NCI-H146 (cell line): ENCODE results near the gene ARHGEF3.
A peak's percentile ranks its signal among the peaks of the same experiment; 100 is the strongest.

Experiments used
- DNase-seq: peaks from one replicate; lab custom pipeline; 2025; lab: John Stamatoyannopoulos, UW

ARHGEF3 gene

DNA sequence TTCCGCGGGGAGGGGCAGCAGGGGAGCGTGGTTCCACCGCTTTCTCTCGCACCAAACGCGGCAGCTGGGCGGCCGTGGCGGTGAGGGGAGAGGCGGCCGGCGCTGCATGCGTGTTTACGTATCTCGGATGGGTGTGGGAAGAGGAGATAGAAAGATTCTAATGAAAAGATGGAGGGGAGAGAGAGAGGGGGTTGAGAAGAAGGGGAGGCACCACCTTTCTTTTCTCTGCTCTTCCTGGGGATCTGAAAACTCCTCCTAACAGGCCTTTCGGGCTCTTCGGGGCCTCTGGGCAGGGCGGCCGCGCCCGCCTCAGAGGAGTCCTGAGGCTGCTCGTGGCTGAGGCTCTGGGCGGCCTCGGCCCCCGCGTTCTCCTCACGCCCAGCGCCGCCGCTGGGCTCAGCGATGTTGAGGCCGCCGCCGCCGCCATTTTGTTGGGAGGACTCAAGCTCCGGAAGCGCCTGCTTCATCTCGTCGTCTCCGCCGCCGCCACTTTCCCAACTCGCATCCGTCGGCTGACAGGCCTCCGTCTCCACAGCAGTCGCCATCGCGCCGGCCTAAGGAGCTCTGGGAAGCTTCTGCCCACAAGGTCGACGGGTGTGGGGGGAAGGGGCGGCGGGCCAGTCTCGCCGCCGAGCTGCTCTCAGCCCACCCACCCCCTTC is 119.2 kb downstream of the ARHGEF3 start:
- DNase-seq, result peak; percentile 76

DNA sequence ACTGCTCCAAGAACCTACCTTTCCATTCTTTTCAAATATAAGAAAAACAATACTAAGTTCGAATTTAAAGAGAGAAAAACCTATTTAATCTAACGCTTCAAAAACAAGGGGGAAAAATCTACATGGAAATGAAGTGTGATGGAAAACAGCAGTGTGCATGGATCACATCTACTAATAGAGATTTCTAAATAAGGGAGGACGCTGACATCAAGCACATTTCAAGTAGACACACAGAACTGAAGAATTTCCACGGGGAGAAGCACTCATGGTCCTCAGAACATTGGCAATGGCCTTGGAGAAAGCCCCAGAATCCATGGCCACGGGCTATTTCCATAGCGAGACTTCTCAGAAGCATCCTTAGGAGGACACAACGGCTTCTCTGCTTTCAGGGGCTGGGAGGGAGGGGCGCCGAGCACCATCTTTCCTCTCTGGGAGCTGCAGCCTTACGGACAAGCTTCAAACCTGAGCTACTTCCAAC is 119.7 kb downstream of the ARHGEF3 start:
- DNase-seq, result no peak

- no peak for DNase-seq
Measured at GRCh38 chr3:56680054-56680580, 121.6 kb downstream of the ARHGEF3 start.
